Cardiac muscle cell (in vitro differentiated cells and primary cell): ENCODE data around the gene IRF2BP1. TPM values are rescaled to one million over a fixed set of nuclear protein-coding genes. Genes with fewer than 3 reads are reported as not detected.

Source experiments
- DNase-seq, 2 donors: peaks; one replicate each; pipeline versions ENCODE4 v3.0.0 to v3.0.0-alpha.2; 2010 to 2017; ENCODE audit warnings: low read depth in 1 of 2, low spot score in 1 of 2
- H3K27ac ChIP-seq: fragments of 200-600 bp; sonication (generic); 2 replicates; pipeline ENCODE4 v1.5.1; 2016
- H3K27me3 ChIP-seq: fragments of 200-600 bp; sonication (generic); 2 replicates; pipeline ENCODE4 v1.6.0; 2016; ENCODE audit warnings: control low read depth
- H3K36me3 ChIP-seq: fragments of 200-600 bp; sonication (generic); 2 replicates; pipeline ENCODE4 v1.5.1; 2016; ENCODE audit warnings: control low read depth
- H3K4me1 ChIP-seq: fragments of 200-600 bp; sonication (generic); 2 replicates; pipeline ENCODE4 v1.8.1; 2017; ENCODE audit warnings: low read depth, mild to moderate bottlenecking, mixed run types
- H3K4me3 ChIP-seq: fragments of 200-600 bp; sonication (generic); 2 replicates; pipeline ENCODE4 v1.5.1; 2016; ENCODE audit warnings: mild to moderate bottlenecking
- H3K9me3 ChIP-seq: fragments of 200-600 bp; sonication (generic); 2 replicates; pipeline ENCODE4 v1.5.1; 2017; ENCODE audit warnings: low read depth, mild to moderate bottlenecking, control low read depth
- polyA plus RNA-seq: library from polyadenylated mRNA; unstranded; fragments of >200 nt; fragmentation: Nextera tagmentation; extraction: Ambion mirVana; gene quantifications from 2 replicates; pipeline ENCODE4 v1.2.1, GENCODE V29; 2016
- total RNA-seq: library from RNA; depleted of rRNA; stranded (reverse); fragments of >200 nt; gene quantifications from 2 replicates; pipeline ENCODE4 v1.2.3, GENCODE V29; 2016
- TF ChIP-seq, protein P1 (sequence below): IDR thresholded peaks from 2 replicates; pipeline ENCODE4 v1.5.1; 2012; ENCODE audit warnings: low read depth, mild to moderate bottlenecking, low read length

The IRF2BP1 gene
- total and polyA plus RNA-seq, 2 experiments from 2014 or later, result 14.5 to 71.8 TPM

DNA sequence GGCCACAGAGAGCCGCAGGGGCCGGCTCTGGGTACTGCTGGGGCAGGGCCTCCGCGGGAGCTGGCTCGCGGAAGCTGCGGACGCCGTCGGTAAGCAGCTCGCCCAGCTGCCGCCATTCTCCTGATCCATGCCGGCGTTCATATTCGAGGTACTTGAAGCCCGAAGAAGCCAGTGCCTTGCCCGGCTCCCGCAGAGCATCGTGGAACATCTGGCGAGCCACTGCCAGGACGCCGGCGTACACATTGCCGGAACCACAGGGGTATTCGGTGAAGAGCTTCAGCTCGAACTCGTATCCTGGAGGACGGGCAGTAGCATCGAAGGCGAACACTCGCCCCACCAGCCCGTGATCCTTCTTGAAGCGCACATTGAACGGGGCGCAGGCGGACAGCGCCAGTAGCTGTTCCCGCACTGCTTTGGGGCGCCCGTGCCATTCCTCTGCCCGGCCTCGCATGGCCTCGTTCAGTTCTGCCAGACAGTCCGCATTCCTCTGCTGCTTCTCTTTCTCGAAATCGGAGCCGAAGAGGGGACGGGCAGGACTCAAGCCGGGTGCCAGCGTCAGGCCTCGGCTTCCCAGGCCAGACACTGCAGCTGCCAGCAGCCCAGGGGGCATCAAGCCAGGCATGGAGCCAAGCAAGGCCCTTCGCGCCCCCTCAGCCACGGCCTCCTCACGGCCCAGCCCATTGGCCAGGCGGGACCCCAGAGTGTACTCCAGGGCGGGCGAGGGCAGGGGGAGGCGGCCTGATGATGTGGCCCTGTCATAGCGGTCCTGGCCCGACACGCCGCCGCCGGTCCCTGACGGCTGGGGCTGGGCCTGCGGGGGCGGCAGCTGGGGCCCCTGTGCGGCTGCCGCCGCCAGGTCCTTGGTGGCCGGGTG, 1.0 kb downstream of the IRF2BP1 start:
- Histone ChIP-seq H3K27ac (peak overlapping the region; percentile 98), H3K27me3 (no peaks in the 10 kb centered on the region), H3K36me3 (peaks cover 3% of the 10 kb centered on the region), H3K4me1 (peaks cover 9% of the 10 kb centered on the region), H3K4me3 (peak overlapping the region; percentile 58), H3K9me3 (no peaks in the 10 kb centered on the region)
- TF ChIP-seq, protein P1, sequence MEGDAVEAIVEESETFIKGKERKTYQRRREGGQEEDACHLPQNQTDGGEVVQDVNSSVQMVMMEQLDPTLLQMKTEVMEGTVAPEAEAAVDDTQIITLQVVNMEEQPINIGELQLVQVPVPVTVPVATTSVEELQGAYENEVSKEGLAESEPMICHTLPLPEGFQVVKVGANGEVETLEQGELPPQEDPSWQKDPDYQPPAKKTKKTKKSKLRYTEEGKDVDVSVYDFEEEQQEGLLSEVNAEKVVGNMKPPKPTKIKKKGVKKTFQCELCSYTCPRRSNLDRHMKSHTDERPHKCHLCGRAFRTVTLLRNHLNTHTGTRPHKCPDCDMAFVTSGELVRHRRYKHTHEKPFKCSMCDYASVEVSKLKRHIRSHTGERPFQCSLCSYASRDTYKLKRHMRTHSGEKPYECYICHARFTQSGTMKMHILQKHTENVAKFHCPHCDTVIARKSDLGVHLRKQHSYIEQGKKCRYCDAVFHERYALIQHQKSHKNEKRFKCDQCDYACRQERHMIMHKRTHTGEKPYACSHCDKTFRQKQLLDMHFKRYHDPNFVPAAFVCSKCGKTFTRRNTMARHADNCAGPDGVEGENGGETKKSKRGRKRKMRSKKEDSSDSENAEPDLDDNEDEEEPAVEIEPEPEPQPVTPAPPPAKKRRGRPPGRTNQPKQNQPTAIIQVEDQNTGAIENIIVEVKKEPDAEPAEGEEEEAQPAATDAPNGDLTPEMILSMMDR, result no peak
- DNase-seq, result peak in 1 of 2 donors; percentile 19

DNA sequence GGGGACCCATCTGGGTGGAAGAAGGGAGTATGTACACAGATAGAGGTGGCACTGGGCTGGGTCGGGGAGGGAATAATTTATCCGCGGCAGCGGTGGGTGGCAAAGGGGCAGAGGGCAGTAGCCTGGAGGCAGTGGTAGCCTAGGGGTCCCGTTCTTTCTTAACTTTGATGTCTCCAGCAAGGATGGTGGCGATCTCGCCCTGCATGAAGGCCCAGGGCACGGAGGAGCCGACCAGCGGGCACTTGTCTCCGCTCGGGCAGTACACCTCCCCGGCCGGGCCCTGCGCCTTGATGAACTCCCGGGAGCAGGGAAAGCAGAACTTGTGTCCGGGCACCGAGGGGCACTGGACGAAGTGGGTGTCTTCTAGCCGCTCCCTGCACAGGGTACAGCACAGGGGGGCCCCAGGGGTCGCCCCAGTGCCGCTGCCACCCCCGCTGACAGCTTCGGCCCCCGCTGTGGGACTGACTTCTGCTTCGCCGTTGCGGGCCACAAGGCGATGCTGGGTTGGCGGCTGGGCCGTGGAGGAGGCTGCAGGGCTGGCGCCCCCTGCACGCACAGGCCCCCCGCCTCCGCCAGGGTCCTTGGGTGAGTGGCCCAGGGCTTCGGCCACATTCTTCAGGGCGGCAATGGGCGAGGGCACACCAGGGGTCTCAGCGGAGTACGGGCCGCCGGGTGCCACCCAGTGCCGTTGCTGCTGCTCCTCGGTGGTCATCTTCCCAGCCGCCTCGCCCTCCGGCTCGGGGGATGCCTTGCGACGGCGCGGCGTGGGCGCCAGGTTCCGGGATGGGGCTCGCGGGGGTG, 1.9 kb downstream of the IRF2BP1 start:
- TF ChIP-seq, protein P1, result no peak
- Histone ChIP-seq H3K4me1 (peaks cover 9% of the 10 kb centered on the region), H3K4me3 (no peak overlapping the region), H3K27me3 (no peaks in the 10 kb centered on the region), H3K9me3 (no peaks in the 10 kb centered on the region), H3K27ac (no peak overlapping the region), H3K36me3 (peaks cover 3% of the 10 kb centered on the region)
- DNase-seq, result no peak

DNA sequence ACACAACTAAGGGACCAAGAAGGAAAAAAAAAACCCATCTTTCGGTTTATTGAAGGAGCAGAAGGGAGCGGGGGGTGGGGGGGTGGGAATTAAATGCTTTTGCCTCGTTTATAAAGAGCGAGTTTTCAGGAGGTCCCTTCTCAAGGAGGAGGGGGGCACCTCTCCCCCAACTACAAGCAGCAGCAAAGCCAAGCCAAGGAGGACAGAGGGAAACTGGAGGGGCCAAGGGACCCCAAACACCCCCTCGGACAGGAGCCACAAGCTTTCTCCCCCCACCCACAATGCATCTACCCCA, 2.4 kb downstream of the IRF2BP1 start:
- DNase-seq, result no peak
- TF ChIP-seq, protein P1, result no peak
- no peaks in the 10 kb centered on the region for H3K9me3 ChIP-seq
- H3K4me1 ChIP-seq, result peaks cover 9% of the 10 kb centered on the region
- H3K27ac ChIP-seq, result no peak overlapping the region
- H3K4me3 ChIP-seq, result no peak overlapping the region
- no peaks in the 10 kb centered on the region for H3K27me3 ChIP-seq
- peaks cover 3% of the 10 kb centered on the region for H3K36me3 ChIP-seq

DNA sequence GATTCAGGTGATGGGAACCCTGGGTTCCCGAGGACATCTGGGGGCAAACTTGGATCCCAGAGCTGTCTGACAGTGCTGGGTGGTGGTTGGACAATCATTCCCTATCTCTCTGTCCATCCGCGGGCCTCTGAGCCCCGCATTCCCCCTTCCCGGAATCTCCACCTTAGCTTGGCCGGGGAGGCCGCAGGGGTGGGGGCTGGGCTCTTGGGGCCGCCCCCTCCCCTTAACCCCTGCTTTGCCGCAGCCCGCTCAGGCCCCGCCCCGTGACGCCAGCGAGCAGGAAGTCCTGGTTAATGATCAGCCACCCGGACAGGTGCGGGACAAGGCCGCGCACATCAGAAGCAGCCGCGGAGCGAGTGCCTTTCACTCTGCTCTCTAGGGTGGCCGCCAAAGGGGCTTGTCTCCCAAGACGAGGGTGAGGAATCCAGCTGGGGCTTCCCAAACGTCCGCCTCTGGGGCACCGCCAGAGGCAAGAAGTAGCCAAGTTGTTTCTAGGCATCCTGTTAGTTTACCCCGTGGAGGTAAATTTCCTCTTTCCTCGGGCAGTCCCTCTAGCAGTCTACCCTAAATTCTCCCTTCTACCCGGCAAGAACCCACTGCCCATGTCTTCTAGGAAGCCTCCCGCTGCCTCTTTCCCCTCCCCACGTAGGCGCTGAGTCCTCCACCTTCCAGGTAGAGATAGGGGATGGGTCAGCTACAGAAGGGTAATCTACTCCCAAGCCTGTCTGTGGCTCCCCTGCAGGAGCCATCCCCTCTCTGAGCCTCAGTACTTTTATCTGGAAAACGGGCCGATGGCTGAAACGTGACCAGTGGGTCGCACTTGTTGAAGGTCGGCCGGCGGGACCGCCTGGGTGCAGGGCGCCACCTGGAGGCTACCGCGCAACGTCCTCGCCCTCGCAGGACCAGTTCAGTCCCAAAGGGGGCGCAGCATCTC, 3.0 kb downstream of the IRF2BP1 start:
- TF ChIP-seq, protein P1, result peak; percentile 100
- peak overlapping the region; percentile 20 for H3K4me3 ChIP-seq
- H3K27me3 ChIP-seq, result no peaks in the 10 kb centered on the region
- DNase-seq, result peak; percentile 89 to 93
- peaks cover 3% of the 10 kb centered on the region for H3K36me3 ChIP-seq
- H3K9me3 ChIP-seq, result no peaks in the 10 kb centered on the region
- no peak overlapping the region for H3K27ac ChIP-seq
- peaks cover 9% of the 10 kb centered on the region for H3K4me1 ChIP-seq

DNA sequence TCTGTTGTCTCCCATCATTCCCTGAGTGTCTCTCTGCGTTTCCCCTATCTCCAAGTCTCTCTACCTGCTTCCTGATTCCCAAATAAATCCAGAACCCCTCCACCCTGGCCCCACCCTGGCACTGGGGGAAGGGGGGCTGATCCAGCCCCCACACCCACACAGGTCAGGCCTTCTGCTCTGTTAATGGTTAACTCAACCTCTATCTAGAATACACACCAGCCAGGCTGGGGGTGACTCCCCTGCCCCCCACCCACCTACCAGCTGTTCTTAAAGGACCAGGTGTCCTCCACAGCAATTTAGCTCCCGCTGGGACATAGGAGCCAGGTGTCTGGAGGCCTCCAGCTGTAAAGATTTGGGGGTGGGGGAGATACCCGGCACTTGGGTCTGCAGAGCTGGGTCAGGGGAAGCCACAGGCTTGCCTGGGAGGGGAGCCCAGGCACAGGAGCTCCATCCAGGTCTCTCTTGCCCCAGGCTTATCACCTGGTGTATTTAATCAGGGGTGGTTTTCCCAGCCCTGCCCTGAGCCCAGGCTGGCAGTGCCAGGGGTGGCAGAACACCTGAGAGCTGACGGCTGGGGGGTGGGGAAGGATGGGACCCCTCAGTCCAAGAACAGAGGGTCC, 3.9 kb downstream of the IRF2BP1 start:
- H3K9me3 ChIP-seq, result no peaks in the 10 kb centered on the region
- peak overlapping the region; percentile 20 for H3K4me3 ChIP-seq
- TF ChIP-seq, protein P1, result no peak
- peaks cover 9% of the 10 kb centered on the region for H3K4me1 ChIP-seq
- H3K27ac ChIP-seq, result no peak overlapping the region
- no peak for DNase-seq
- peaks cover 3% of the 10 kb centered on the region for H3K36me3 ChIP-seq
- H3K27me3 ChIP-seq, result no peaks in the 10 kb centered on the region
